Stimulated activated CD4-positive, alpha-beta T cell treated with anti-CD3 and anti-CD28 coated beads, Interleukin-15, amount 100 ng/mL, for 1 hour (primary cell): ENCODE measurements around the gene TAS2R39.
"Not testable (repeated sequence)": the region's sequence is repeated elsewhere in the genome, so short reads cannot be mapped to it uniquely, and the experiment has no call there.

Experiments used
- DNase-seq, 2 donors: peaks; one replicate each; pipeline ENCODE4 v3.0.0-alpha.2; 2020; ENCODE audit warnings: low read depth in 1 of 2, low spot score in 1 of 2

TAS2R39 gene

DNA sequence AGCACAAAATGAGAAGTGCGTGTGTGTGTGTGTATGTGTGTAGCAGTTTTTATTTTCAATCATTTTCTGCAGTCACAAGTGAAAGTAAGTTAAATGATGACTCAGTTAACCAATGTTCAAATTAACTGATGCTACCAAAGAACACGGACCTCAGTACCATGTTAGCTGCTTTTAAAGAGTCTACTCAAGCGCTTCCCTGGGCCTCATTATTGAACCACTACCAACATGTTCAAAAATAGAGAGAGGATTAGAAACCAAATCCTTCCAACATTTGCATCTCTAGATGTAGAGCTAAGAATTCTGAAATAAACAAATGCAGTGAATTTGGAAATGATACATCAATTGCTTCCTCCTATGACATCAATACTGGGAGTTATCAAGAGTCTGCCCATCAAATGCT, at the start of gene TAS2R39:
Gene TAS2R39, plus strand, starts transcription at position 396 of the 400 bp plus-strand sequence. Its CDS starts 0 bp downstream, at position 396.
- no peak for DNase-seq

- DNase-seq, result no peak
Observed at GRCh38 chr7:143147070-143147469, 36.1 kb upstream of the TAS2R39 start.

DNA sequence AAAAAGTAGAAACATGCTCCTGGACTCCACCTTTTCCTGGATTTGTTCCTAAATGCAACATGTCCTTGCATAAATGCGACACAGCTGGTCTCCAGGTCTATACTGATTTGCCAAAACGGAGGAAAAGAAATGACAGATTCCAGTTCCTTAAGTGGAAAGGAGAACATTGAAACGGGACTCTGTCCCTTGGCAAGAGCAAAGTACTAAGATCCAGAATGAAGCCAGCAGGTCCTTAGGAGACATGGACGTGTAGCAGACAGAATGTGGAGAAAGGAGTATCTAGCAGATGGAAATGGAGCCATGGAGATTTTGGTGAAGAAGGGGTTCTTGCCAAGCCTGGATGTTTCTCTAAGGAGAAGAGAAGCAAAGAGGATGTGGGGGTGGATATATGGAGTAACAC, 35.2 kb upstream of the TAS2R39 start:
- DNase-seq, result no peak

- DNase-seq, result no peak
Observed at GRCh38 chr7:143148651-143149050, 34.6 kb upstream of the TAS2R39 start.

- not testable (repeated sequence) for DNase-seq
Observed at GRCh38 chr7:143150696-143151095, 32.5 kb upstream of the TAS2R39 start.

DNA sequence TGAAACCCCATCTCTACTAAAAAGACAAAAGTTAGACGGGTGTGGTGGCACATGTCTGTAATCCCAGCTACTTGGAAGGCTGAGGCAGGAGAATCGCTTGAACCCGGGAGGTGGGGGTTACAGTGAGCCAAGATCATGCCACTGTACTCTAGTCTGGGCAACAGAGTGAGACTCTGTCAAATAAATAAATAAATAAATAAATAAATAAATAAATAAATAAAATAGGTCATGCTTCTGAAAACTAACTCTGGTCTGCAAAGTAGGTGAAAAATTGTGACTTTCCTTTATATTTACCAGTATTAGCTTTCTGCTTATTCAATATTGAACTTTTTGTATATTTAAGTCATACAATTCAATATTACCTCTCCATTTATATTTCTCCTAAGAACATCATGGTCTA, 24.6 kb upstream of the TAS2R39 start:
- not testable (repeated sequence) for DNase-seq

GRCh38 chr7:143171697-143172096, 11.5 kb upstream of the TAS2R39 start:
- DNase-seq, result no peak

DNA sequence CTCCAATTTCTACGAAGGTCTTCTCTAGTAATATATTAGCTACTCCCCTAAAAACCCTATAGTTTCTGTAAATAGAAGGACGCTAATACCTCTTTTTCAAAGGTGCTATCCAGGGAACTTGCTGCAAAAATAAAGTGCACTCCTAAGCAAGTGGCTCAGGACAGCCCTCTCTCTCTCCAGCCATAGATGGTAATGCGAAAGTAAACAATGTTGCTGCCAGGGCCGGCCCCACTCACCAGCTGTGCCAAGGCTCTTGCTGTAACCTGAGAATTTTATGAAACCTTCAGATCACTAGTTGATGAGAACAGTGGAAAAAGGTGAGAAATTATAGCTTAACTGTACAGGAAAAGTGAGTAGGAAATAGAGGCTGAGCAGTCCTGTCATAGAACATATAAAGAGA, 10.9 kb upstream of the TAS2R39 start:
- DNase-seq, result no peak

GRCh38 chr7:143176128-143176527, 7.1 kb upstream of the TAS2R39 start:
- no peak for DNase-seq

DNA sequence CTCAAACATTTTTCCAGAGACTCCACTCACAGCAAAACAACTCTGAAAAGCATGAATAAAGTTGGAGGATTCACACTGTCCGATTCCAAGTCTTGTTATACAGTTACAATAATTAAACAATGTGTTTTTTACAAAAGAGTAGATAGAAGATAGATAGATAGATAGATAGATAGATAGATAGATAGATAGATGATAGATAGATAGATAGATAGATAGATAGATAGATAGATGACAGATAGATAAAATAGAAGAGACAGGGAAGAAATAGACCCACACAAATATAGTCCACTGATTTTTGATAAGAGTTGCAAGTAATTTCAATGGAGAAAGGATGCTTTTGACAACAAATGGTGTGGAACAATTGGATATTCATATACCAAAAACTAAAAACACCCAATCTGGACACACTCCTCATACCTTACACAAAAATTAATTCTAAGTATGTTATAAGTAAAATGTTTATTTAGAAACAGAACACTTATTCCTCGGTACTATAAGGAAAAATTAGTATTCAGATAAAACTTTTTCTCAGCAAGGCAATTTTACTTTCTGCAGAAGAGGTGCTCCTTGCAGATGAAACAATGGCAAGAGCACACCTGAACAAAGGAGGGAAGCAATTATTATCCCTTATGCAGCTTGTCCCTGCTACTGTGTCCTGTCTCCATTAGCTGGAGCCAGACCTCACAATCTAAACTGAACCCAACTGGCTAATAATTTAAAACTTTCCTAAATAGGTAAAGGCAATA, 5.7 kb upstream of the TAS2R39 start:
- DNase-seq, result no peak

- not testable (repeated sequence) for DNase-seq
Observed at GRCh38 chr7:143180771-143181170, 2.4 kb upstream of the TAS2R39 start.

DNA sequence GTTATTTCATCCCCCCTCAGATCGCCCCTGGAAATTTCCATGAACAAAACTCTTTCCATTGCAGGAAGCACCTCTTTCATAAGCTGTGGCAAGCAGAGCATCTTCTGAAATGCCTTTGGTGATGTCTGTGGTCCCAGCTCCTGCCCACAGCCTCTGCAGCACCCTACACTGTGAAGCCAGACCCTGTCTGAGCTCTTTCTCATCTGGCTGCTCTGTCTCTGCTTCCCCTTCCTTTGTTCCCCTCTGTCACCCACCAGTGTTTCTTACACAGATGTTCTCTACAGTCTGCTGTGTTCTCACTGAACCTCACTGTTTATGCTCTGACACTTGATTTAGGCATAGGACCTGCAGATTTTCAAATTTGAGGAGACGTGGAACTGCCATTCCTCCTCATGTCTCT, 1.9 kb upstream of the TAS2R39 start:
- no peak for DNase-seq

- DNase-seq, result no peak
Observed at GRCh38 chr7:143185551-143185950, 2.3 kb downstream of the TAS2R39 start.

GRCh38 chr7:143188994-143189393, 5.8 kb downstream of the TAS2R39 start:
- no peak for DNase-seq

- no peak for DNase-seq
Observed at GRCh38 chr7:143193880-143194279, 10.7 kb downstream of the TAS2R39 start.

DNA sequence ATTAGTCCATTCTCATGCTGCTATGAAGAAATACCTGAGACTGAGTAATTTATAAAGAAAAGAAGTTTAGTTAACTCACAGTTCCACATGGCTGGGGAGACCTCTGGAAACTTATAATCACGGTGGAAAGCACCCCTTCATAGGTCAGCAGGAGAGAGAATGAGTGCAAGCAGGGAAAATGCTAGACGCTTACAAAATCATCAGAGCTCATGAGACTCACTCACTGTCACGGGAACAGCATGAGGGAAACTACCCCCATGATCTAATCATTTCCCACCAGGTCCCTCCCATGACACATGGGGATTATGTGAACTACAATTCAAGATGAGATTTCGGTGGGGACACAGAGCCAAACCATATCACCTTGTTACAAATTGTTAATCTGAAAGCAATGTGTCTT, 15.8 kb downstream of the TAS2R39 start:
- DNase-seq, result no peak

DNA sequence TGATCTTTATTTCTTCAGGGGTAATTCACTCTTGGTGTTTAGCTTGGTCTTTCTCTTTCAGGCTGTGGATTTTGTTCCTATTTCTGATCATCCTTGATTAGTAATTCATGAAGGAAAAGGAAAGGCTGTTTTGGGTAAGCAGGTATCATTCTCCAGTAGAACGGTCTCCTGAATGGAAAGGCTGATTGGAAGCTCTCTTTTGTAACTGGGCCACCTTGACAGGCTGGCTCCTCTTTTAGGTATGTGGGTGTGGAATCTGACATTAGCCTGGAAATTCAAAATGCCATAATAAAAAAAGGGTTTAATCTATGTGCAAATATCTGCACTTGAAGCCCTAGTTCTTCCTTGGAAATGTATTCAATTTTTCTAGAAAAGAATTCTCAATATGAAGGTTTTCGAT, 18.9 kb downstream of the TAS2R39 start:
- no peak for DNase-seq

DNA sequence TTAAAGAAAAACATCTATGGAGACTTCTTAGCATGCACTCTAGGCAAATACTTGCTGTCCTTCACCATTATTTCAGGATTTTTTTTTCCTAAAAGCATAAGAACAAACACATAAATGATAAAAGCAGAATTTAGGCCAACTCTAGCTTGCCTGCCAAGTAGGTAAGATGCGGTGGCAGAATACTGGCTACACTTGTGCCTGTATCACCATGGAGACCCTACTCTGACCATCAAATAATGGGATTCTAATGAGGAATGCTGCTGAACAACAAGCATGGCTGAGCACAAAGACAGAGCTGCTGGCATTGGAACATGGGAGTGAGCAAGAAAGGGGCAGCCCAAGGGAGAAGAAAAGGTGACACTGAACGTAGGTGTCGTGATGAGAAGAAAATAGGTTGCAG, 20.2 kb downstream of the TAS2R39 start:
- DNase-seq, result no peak

GRCh38 chr7:143205560-143206293, 22.5 kb downstream of the TAS2R39 start:
- no peak for DNase-seq

GRCh38 chr7:143210541-143210940, 27.3 kb downstream of the TAS2R39 start:
- DNase-seq, result no peak

DNA sequence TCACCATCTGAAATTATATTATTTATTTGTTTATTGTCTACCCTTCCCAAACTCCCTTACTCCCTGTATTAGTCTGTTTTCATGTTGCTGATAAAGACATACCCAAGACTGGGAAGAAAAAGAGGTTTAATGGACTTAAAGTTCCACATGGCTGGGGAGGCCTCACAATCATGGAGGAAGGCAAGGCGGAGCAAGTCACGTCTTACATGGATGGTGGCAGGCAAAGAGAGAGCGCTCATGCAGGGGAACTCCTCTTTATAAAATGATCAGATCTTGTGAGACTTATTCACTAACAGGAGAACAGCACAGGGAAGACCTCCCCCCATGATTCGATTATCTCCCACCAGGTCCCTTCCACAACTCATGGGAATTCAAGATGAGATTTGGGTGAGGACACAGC, 30.3 kb downstream of the TAS2R39 start:
- not testable (repeated sequence) for DNase-seq

GRCh38 chr7:143214789-143215679, 31.8 kb downstream of the TAS2R39 start:
- DNase-seq, result no peak
